GM19452 (cell line): ENCODE data around the gene KRTAP4-4.

Experiments used
- ATAC-seq: cut with Tn5 transposase; IDR thresholded peaks from one replicate; pipeline ENCODE4 v1.9.1; 2021; ENCODE audit not compliant: unreplicated experiment

The KRTAP4-4 gene

DNA sequence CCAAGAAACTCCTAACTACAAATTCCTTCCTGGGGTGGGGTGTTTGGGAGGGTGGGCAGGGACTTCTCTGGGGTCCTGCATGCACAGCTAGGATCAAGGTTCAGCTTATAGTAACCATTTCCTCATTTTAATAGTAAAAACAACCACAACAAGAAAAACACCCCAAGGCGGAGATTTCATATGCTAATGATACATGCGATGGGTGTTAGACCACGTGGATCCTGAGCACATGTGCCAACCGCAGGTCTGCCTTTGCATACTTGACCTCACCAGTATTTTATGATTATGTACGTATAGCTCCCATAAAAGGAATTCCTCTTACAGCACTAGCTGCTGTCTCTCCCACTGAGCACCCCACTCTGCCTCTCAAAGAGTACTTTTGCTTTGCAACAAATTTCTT, 44.3 kb downstream of the KRTAP4-4 start:
- no peak for ATAC-seq

- no peak for ATAC-seq
Measured at GRCh38 chr17:41111151-41111885, 49.2 kb downstream of the KRTAP4-4 start.
